ENCODE measurements around the gene STXBP5. TPM values are rescaled to one million over a fixed set of nuclear protein-coding genes. Genes with fewer than 3 reads are reported as not detected.

Gene STXBP5
- total RNA-seq, 4 donors from 2014 or later = 26.9 to 45.9 (median 29.3) TPM

DNA sequence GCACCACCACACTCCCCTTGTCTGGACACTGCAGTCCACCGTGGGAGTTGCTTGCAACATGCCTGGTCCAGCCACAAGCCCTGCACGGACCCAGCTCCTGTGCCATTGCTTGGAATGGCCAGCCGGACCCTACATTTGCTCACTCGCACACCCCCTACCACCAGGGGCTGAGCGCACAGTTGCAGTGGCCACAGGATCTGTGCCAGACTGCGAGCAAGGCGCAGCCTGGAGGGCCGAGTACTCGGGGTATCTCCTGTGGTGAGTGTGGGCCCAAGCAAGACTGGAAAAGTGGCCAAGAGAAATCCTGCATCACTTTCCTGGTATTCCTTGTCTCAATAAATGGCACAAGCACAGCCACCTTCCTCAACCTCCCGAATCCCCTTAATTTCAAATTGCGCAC, 218.9 kb downstream of the STXBP5 start:
- H3K4me3 ChIP-seq (replicated peaks in 1 of 3) = no peak overlapping the region
- no peak overlapping the region for H3K27ac ChIP-seq
- H3K36me3 ChIP-seq = no peaks in the 10 kb centered on the region
- TF ChIP-seq, protein P1, sequence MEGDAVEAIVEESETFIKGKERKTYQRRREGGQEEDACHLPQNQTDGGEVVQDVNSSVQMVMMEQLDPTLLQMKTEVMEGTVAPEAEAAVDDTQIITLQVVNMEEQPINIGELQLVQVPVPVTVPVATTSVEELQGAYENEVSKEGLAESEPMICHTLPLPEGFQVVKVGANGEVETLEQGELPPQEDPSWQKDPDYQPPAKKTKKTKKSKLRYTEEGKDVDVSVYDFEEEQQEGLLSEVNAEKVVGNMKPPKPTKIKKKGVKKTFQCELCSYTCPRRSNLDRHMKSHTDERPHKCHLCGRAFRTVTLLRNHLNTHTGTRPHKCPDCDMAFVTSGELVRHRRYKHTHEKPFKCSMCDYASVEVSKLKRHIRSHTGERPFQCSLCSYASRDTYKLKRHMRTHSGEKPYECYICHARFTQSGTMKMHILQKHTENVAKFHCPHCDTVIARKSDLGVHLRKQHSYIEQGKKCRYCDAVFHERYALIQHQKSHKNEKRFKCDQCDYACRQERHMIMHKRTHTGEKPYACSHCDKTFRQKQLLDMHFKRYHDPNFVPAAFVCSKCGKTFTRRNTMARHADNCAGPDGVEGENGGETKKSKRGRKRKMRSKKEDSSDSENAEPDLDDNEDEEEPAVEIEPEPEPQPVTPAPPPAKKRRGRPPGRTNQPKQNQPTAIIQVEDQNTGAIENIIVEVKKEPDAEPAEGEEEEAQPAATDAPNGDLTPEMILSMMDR (IDR thresholded peaks at IDR 0.05) = no peak
- TF ChIP-seq POLR2A (IDR thresholded peaks at IDR 0.05) = no peak
- DNase-seq = no peak
- H3K4me1 ChIP-seq = no peaks in the 10 kb centered on the region
- whole genome bisulfite sequencing, 2 donors = 95 to 100% methylated on average over 6 to 7 of the region's 11 CpGs
- H3K9me3 ChIP-seq = no peaks in the 10 kb centered on the region
- intact Hi-C loops (cut with DNase I) = no loop called here
- no peaks in the 10 kb centered on the region for H3K27me3 ChIP-seq

DNA sequence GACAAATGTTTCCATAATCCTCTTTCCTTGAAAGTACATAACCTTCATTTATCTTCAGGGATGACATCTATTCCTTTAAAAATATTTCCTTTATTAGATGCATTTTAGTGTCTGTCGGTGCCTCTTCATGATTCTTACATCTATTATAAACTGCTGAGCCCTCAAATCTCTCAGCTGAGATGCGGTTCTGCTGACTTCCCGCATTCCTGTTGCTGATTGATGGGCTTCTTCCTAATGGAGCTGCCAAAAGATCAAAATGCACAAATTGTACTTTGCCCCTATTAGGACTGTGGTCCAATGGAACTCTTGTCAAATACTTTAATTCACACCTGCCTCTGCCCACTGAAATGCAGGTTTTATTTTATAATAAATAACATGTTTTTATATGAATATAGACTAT, 225.6 kb downstream of the STXBP5 start:
- WGBS, 2 donors = 77 to 78% methylated on average over 3 of the region's 3 CpGs
- Histone ChIP-seq H3K27ac (no peak overlapping the region), H3K36me3 (no peaks in the 10 kb centered on the region), H3K4me1 (no peaks in the 10 kb centered on the region), H3K27me3 (no peaks in the 10 kb centered on the region), H3K9me3 (no peaks in the 10 kb centered on the region), H3K4me3 (replicated peaks in 1 of 3) (no peak overlapping the region)
- no peak for DNase-seq
- TF ChIP-seq, protein P1 (IDR thresholded peaks at IDR 0.05) = no peak
- no peak for TF ChIP-seq POLR2A (IDR thresholded peaks at IDR 0.05)
- intact Hi-C loops (cut with DNase I) = no loop called here

DNA sequence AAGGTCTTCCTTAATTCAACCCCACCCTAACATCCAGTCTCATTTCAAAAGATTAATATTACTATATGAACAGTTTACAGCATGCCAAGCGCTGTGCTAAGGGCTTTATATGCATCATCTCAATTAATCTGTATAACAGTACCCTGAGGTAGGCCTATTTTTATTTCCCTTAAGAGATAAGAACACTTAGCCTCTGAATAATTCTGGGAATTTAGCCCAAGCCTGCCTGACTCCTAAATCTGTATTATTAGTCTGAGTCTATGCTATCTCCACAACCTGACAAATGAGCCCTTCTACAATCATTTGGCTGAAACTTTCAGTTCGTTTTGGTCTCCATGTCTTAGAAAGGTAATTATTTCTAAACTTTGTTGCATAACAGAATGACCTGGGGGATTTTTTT, 226.6 kb downstream of the STXBP5 start:
- no peaks in the 10 kb centered on the region for H3K27me3 ChIP-seq
- no peak overlapping the region for H3K4me3 ChIP-seq (replicated peaks in 1 of 3)
- H3K9me3 ChIP-seq = no peaks in the 10 kb centered on the region
- intact Hi-C loops (cut with DNase I) = no loop called here
- H3K36me3 ChIP-seq = no peaks in the 10 kb centered on the region
- WGBS, 2 donors = 87 to 94% methylated on average over 2 of the region's 2 CpGs
- TF ChIP-seq POLR2A (IDR thresholded peaks at IDR 0.05) = no peak
- TF ChIP-seq, protein P1 (IDR thresholded peaks at IDR 0.05) = no peak
- no peak for DNase-seq
- H3K4me1 ChIP-seq = no peaks in the 10 kb centered on the region
- H3K27ac ChIP-seq = no peak overlapping the region

DNA sequence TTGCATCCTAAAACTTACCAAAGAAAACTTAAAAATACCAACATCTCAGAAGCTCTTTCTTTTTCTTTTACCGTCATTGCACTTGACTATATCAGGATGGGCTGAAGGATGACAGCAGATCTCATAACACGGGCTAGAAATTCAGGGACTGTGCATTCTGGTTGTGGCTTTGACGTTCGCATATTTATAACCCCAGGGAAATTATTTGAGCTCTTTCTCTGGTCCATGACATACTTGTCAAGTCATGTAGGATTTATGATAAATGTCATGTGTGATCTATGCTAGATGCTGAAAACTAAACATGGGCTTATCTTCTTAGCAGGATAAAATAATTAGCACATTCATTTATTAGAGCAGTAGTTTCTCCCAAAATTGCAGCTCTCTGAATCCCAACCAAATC, 229.9 kb downstream of the STXBP5 start:
- Histone ChIP-seq H3K27me3 (no peaks in the 10 kb centered on the region), H3K4me3 (replicated peaks in 1 of 3) (no peak overlapping the region)
- TF ChIP-seq, protein P1 (IDR thresholded peaks at IDR 0.05) = no peak
- TF ChIP-seq POLR2A (IDR thresholded peaks at IDR 0.05) = no peak

DNA sequence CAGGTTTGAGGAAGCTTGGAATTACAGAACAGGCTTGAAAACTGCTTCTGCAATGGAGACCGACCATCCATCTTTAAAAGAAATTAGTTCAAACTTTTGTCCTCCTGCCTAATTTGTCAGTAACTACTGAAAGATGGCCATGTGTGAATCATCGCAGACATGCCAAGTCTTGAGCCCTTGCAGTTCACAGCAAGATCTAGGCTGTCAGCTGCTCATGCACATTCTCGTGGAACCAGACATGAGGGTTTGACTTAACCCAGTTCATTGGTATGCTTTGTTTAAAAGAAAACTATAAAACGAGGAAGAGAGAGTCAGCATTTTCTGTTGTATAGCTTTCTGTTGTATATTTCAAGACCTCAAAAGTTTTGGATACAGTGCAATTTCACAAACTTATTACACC, 230.3 kb downstream of the STXBP5 start:
- no peaks in the 10 kb centered on the region for H3K4me1 ChIP-seq
- H3K36me3 ChIP-seq = no peaks in the 10 kb centered on the region
- 59% methylated on average over 4 of the region's 4 CpGs for WGBS, 2 donors
- DNase-seq = no peak
- no peaks in the 10 kb centered on the region for H3K27me3 ChIP-seq
- TF ChIP-seq, protein P1 (IDR thresholded peaks at IDR 0.05) = no peak
- no peak for TF ChIP-seq POLR2A (IDR thresholded peaks at IDR 0.05)
- H3K27ac ChIP-seq = no peak overlapping the region
- no peaks in the 10 kb centered on the region for H3K9me3 ChIP-seq
- no peak overlapping the region for H3K4me3 ChIP-seq (replicated peaks in 1 of 3)
- intact Hi-C loops (cut with DNase I) = no loop called here

More for the DNA sequence above, 229.9 kb downstream of the STXBP5 start:
- no peak for DNase-seq
- Histone ChIP-seq H3K9me3 (no peaks in the 10 kb centered on the region), H3K27ac (no peak overlapping the region), H3K36me3 (no peaks in the 10 kb centered on the region), H3K4me1 (no peaks in the 10 kb centered on the region)
- 87 to 89% methylated on average over 4 of the region's 4 CpGs for WGBS, 2 donors
- intact Hi-C loops (cut with DNase I) = no loop called here

Measured in thyroid gland (tissue), 4 donors.